ENCODE results near the gene C2orf76.

C2orf76 gene

GRCh38 chr2:119366649-119367471, at the start of gene C2orf76, which contains the start of gene DBI:
Gene C2orf76 (minus strand): TSS chr2:119366834. CDS start chr2:119339959, 26,875 bp downstream.
Gene DBI (plus strand): TSS chr2:119366977. CDS start chr2:119367052, 75 bp downstream.
- peak; percentile 52 for TF ChIP-seq EP300 (IDR thresholded peaks at IDR 0.05; ENCODE audit: borderline replicate concordance)
- peak; percentile 99 for TF ChIP-seq CEBPB (IDR thresholded peaks at IDR 0.05)
- TF ChIP-seq TAF1 (IDR thresholded peaks at IDR 0.05; ENCODE audit: low read depth): peak; percentile 88
- no peak for TF ChIP-seq EGR1 (IDR thresholded peaks at IDR 0.05)
- TF ChIP-seq ZBTB7A (IDR thresholded peaks at IDR 0.05; ENCODE audit: low read depth): no peak
- no peak for TF ChIP-seq TEAD4 (IDR thresholded peaks at IDR 0.05)
- TF ChIP-seq FOXM1 (IDR thresholded peaks at IDR 0.05; ENCODE audit: borderline replicate concordance, low read depth): no peak
- TF ChIP-seq RAD21 (IDR thresholded peaks at IDR 0.05; ENCODE audit: low read depth): no peak
- TF ChIP-seq CREB1 (IDR thresholded peaks at IDR 0.05; ENCODE audit: low read depth): peak; percentile 41; the same call in 1 of the 2 replicates
- TF ChIP-seq MAX (IDR thresholded peaks at IDR 0.05): peak; percentile 97
- TF ChIP-seq, protein P1, sequence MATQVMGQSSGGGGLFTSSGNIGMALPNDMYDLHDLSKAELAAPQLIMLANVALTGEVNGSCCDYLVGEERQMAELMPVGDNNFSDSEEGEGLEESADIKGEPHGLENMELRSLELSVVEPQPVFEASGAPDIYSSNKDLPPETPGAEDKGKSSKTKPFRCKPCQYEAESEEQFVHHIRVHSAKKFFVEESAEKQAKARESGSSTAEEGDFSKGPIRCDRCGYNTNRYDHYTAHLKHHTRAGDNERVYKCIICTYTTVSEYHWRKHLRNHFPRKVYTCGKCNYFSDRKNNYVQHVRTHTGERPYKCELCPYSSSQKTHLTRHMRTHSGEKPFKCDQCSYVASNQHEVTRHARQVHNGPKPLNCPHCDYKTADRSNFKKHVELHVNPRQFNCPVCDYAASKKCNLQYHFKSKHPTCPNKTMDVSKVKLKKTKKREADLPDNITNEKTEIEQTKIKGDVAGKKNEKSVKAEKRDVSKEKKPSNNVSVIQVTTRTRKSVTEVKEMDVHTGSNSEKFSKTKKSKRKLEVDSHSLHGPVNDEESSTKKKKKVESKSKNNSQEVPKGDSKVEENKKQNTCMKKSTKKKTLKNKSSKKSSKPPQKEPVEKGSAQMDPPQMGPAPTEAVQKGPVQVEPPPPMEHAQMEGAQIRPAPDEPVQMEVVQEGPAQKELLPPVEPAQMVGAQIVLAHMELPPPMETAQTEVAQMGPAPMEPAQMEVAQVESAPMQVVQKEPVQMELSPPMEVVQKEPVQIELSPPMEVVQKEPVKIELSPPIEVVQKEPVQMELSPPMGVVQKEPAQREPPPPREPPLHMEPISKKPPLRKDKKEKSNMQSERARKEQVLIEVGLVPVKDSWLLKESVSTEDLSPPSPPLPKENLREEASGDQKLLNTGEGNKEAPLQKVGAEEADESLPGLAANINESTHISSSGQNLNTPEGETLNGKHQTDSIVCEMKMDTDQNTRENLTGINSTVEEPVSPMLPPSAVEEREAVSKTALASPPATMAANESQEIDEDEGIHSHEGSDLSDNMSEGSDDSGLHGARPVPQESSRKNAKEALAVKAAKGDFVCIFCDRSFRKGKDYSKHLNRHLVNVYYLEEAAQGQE (IDR thresholded peaks at IDR 0.05; ENCODE audit: low read depth): peak; percentile 11; the same call in 1 of the 2 replicates
- peak; percentile 20 for TF ChIP-seq TCF12 (IDR thresholded peaks at IDR 0.05; ENCODE audit: low read depth)
- no peak; the same call in 1 of the 2 replicates for TF ChIP-seq NFIC (IDR thresholded peaks at IDR 0.05)
- TF ChIP-seq YY1 (IDR thresholded peaks at IDR 0.05; ENCODE audit: low read depth): no peak
- TF ChIP-seq, protein P2, sequence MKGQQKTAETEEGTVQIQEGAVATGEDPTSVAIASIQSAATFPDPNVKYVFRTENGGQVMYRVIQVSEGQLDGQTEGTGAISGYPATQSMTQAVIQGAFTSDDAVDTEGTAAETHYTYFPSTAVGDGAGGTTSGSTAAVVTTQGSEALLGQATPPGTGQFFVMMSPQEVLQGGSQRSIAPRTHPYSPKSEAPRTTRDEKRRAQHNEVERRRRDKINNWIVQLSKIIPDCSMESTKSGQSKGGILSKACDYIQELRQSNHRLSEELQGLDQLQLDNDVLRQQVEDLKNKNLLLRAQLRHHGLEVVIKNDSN (IDR thresholded peaks at IDR 0.05): peak; percentile 95

GRCh38 chr2:119415630-119416029, 49.0 kb upstream of the C2orf76 start:
- no peak for TF ChIP-seq TAF1 (IDR thresholded peaks at IDR 0.05; ENCODE audit: low read depth)
- no peak for TF ChIP-seq YY1 (IDR thresholded peaks at IDR 0.05; ENCODE audit: low read depth)
- TF ChIP-seq, protein P1 (IDR thresholded peaks at IDR 0.05; ENCODE audit: low read depth): no peak
- TF ChIP-seq TCF12 (IDR thresholded peaks at IDR 0.05; ENCODE audit: low read depth): no peak
- no peak for TF ChIP-seq EP300 (IDR thresholded peaks at IDR 0.05; ENCODE audit: borderline replicate concordance)
- no peak for TF ChIP-seq CEBPB (IDR thresholded peaks at IDR 0.05)
- TF ChIP-seq ZBTB7A (IDR thresholded peaks at IDR 0.05; ENCODE audit: low read depth): no peak
- no peak for TF ChIP-seq EGR1 (IDR thresholded peaks at IDR 0.05)
- no peak for TF ChIP-seq CREB1 (IDR thresholded peaks at IDR 0.05; ENCODE audit: low read depth)
- no peak for TF ChIP-seq NFIC (IDR thresholded peaks at IDR 0.05)
- TF ChIP-seq, protein P2 (IDR thresholded peaks at IDR 0.05): no peak
- TF ChIP-seq FOXM1 (IDR thresholded peaks at IDR 0.05; ENCODE audit: borderline replicate concordance, low read depth): no peak
- TF ChIP-seq MAX (IDR thresholded peaks at IDR 0.05): no peak
- no peak for TF ChIP-seq RAD21 (IDR thresholded peaks at IDR 0.05; ENCODE audit: low read depth)
- no peak for TF ChIP-seq TEAD4 (IDR thresholded peaks at IDR 0.05)

DNA sequence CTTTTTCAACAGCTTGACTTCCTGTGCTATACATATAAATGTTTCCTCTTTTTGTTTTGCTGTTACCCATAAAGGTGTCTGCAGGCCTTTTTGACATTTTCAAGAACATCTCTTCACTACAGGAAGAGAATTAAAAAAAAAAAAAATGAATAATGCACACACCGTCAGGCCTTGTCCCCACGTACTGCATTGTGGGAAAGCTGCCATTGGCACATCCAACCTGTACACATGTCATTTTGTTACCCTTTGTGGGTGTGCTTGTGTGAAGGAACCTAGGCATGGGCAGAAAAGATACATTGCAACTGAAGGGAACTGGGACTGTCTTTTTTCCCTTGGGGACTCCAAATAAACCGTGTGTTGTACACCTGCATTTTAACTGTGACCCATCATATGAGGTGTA, 48.3 kb upstream of the C2orf76 start:
- TF ChIP-seq TEAD4 (IDR thresholded peaks at IDR 0.05) (no peak), ZBTB7A (IDR thresholded peaks at IDR 0.05; ENCODE audit: low read depth) (no peak), TCF12 (IDR thresholded peaks at IDR 0.05; ENCODE audit: low read depth) (no peak), YY1 (IDR thresholded peaks at IDR 0.05; ENCODE audit: low read depth) (no peak), TAF1 (IDR thresholded peaks at IDR 0.05; ENCODE audit: low read depth) (no peak), CEBPB (IDR thresholded peaks at IDR 0.05) (no peak), EP300 (IDR thresholded peaks at IDR 0.05; ENCODE audit: borderline replicate concordance) (no peak), CREB1 (IDR thresholded peaks at IDR 0.05; ENCODE audit: low read depth) (no peak), RAD21 (IDR thresholded peaks at IDR 0.05; ENCODE audit: low read depth) (no peak)
- TF ChIP-seq, protein P2 (IDR thresholded peaks at IDR 0.05): no peak

DNA sequence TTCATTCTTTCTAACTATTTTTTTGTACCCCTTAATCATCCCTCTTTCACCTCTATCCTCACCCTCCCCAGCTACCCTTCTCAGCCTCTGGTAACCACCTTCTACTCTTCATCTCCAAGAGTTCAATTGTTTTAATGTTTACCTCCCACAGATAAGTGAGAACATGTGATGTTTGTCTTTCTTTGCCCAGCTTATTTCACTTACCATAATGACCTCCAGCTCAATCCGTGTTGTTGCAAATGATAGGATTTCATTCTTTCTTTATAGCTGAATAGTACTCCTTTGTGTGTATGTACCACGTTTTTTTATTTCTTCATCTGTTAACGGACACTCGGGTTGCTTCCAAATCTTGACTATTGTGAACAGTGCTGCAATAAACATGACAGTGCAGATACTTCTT, 42.9 kb upstream of the C2orf76 start:
- TF ChIP-seq MAX (IDR thresholded peaks at IDR 0.05): no peak
- TF ChIP-seq EGR1 (IDR thresholded peaks at IDR 0.05): no peak
- TF ChIP-seq, protein P2 (IDR thresholded peaks at IDR 0.05): no peak
- no peak for TF ChIP-seq RAD21 (IDR thresholded peaks at IDR 0.05; ENCODE audit: low read depth)
- no peak for TF ChIP-seq TAF1 (IDR thresholded peaks at IDR 0.05; ENCODE audit: low read depth)
- TF ChIP-seq, protein P1 (IDR thresholded peaks at IDR 0.05; ENCODE audit: low read depth): no peak
- no peak for TF ChIP-seq CEBPB (IDR thresholded peaks at IDR 0.05)
- TF ChIP-seq FOXM1 (IDR thresholded peaks at IDR 0.05; ENCODE audit: borderline replicate concordance, low read depth): no peak
- no peak for TF ChIP-seq CREB1 (IDR thresholded peaks at IDR 0.05; ENCODE audit: low read depth)
- TF ChIP-seq ZBTB7A (IDR thresholded peaks at IDR 0.05; ENCODE audit: low read depth): no peak
- TF ChIP-seq TEAD4 (IDR thresholded peaks at IDR 0.05): no peak
- TF ChIP-seq NFIC (IDR thresholded peaks at IDR 0.05): no peak
- TF ChIP-seq TCF12 (IDR thresholded peaks at IDR 0.05; ENCODE audit: low read depth): no peak
- no peak for TF ChIP-seq EP300 (IDR thresholded peaks at IDR 0.05; ENCODE audit: borderline replicate concordance)
- no peak for TF ChIP-seq YY1 (IDR thresholded peaks at IDR 0.05; ENCODE audit: low read depth)

All from Ishikawa (cell line).